ENCODE measurements around the gene THRA. TPM values are rescaled to one million over a fixed set of nuclear protein-coding genes. Genes with fewer than 3 reads are reported as not detected.

Gene THRA
- total and polyA plus RNA-seq, 9 of the 15 experiments (the other 6 are each of a cell fraction or from before 2014, with no cell fraction given) = 0.34 to 23.4 (median 12.7) TPM

GRCh38 chr17:40073454-40074174 lies 10.8 kb downstream of the THRA start:
- Histone ChIP-seq H3K9ac (ENCODE audit: insufficient read depth in 1 of 2, low read depth in 2 of 2, low read length in 2 of 2) (peak overlapping the region in 1 of 2 experiments; percentile 68; a peak in 1 of 4 replicates), H3K27ac (ENCODE audit: extremely low read depth, low read depth, low read length) (peak overlapping the region; percentile 77), H3K27me3 (ENCODE audit: control insufficient read depth in 2 of 2, insufficient read depth in 2 of 2, low read length in 2 of 2) (no peaks in the 10 kb centered on the region), H2AFZ (ENCODE audit: low read depth, low read length) (no peak overlapping the region), H3K79me2 (ENCODE audit: control insufficient read depth, insufficient read depth, low read length) (peaks cover 60% of the 10 kb centered on the region), H4K20me1 (replicated peaks; ENCODE audit: control insufficient read depth, insufficient read depth, low read length) (no peaks in the 10 kb centered on the region), H3K4me2 (ENCODE audit: insufficient read depth, low read length) (peak overlapping the region; percentile 55; the same call in 1 of the 2 replicates), H3K4me3 (no peak overlapping the region), H3K9me1 (ENCODE audit: control insufficient read depth, insufficient read depth, low read length) (no peaks in the 10 kb centered on the region), H3K9me3 (replicated peaks; ENCODE audit: control insufficient read depth, insufficient read depth, low read depth, low read length) (no peaks in the 10 kb centered on the region), H3K36me3 (ENCODE audit: control insufficient read depth, insufficient read depth, low read length) (peaks cover 31% of the 10 kb centered on the region; the same call in 2 of the 3 replicates), H3K4me1 (replicated peaks in 1 of 2; ENCODE audit: control insufficient read depth in 2 of 2, insufficient read depth in 2 of 2, low read length in 2 of 2) (peaks cover 78 to 80% of the 10 kb centered on the region in 2 experiments)
- POLR2A ChIA-PET = interaction anchor here (1.0 to 1.3 kb wide), 3 partner anchors 9 to 26 kb away, joined by 3 to 9 read pairs (median 4); no protein-coding TSS in a partner anchor
- TF ChIP-seq CTCF (IDR thresholded peaks at IDR 0.05 in 2 of 3, conservative IDR thresholded peaks at IDR 0.05 in 1 of 3; ENCODE audit: insufficient read depth in 2 of 3, low read depth in 1 of 3, low read length in 3 of 3) = peak in 1 of 3 experiments; percentile 16; a peak in 1 of 6 replicates
- TF ChIP-seq HDAC8 (tag; IDR thresholded peaks at IDR 0.05) = no peak
- intact Hi-C loops (cut with micrococcal nuclease) = no loop called here
- no TSS peak for BruUV-seq (replicated peaks)
- peak in 1 of 4 experiments; percentile 39 for DNase-seq (ENCODE audit: extremely low read depth in 1 of 4, low spot score in 3 of 4)
- no peak for ATAC-seq
- in situ Hi-C loops (cut with MboI) = no loop called here
- CTCF ChIA-PET (ENCODE audit: low intra/inter-chr PET ratio) = no interaction called here
- no peak for FAIRE-seq
- 84% methylated on average over 6 of the region's 7 CpGs for WGBS (ENCODE audit: insufficient coverage, low coverage, missing lambda C conversion rate)

Measured in K562 (cell line).